Measurements from ENCODE around the gene CNDP2. TPM values are rescaled to one million over a fixed set of nuclear protein-coding genes. Genes with fewer than 3 reads are reported as not detected.

The CNDP2 gene
- total and polyA plus RNA-seq, 2 of the 13 experiments (the other 11 are each of a cell fraction or from before 2014, with no cell fraction given) = 64.7 to 80.8 TPM

DNA sequence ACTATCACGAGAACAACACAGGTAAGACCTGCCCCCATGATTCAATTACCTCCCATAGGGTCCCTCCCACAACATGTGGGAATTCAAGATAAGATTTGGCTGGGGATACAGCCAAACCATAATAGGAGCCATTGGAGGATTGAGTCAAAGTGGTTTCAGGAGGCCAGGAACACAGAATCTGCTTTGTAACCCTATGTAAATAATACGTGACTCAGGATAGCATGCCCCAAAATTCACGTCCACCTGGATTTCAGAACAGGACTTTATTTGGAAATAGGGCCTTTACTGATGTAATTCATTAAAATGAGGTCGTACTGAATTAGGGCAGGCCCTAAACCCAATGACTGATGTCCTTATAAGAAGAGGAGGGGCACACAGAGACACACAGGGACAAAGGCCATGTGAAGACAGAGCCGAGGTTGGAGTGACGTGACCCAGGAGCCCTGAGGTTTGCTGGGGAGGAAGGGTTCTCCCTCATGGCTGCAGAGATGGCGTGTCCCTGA, 16.0 kb upstream of the CNDP2 start (continued):
- TF ChIP-seq, protein P1, sequence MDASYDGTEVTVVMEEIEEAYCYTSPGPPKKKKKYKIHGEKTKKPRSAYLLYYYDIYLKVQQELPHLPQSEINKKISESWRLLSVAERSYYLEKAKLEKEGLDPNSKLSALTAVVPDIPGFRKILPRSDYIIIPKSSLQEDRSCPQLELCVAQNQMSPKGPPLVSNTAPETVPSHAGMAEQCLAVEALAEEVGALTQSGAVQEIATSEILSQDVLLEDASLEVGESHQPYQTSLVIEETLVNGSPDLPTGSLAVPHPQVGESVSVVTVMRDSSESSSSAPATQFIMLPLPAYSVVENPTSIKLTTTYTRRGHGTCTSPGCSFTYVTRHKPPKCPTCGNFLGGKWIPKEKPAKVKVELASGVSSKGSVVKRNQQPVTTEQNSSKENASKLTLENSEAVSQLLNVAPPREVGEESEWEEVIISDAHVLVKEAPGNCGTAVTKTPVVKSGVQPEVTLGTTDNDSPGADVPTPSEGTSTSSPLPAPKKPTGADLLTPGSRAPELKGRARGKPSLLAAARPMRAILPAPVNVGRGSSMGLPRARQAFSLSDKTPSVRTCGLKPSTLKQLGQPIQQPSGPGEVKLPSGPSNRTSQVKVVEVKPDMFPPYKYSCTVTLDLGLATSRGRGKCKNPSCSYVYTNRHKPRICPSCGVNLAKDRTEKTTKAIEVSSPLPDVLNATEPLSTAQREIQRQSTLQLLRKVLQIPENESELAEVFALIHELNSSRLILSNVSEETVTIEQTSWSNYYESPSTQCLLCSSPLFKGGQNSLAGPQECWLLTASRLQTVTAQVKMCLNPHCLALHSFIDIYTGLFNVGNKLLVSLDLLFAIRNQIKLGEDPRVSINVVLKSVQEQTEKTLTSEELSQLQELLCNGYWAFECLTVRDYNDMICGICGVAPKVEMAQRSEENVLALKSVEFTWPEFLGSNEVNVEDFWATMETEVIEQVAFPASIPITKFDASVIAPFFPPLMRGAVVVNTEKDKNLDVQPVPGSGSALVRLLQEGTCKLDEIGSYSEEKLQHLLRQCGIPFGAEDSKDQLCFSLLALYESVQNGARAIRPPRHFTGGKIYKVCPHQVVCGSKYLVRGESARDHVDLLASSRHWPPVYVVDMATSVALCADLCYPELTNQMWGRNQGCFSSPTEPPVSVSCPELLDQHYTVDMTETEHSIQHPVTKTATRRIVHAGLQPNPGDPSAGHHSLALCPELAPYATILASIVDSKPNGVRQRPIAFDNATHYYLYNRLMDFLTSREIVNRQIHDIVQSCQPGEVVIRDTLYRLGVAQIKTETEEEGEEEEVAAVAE (CRISPR knock-in tag; IDR thresholded peaks at IDR 0.05; ENCODE audit: borderline replicate concordance) = peak; percentile 94

DNA sequence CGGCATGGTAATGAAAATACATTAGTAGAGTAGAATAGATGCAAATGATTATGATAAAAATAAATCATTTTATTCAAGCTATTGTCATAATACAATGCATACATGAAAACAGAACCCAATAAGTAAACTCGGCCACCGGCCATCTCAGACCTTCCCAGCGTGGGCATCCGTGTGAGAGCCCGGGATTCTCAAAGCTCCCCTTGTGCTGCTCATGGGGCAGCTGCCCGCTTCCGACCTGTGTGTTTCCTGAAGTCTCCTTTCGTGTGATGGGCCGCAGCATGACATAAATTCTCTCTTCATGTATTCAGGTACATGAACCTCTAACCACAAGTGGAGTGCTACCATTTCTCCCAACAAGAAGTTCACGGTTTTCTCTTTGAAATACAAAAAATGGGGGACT, 13.5 kb upstream of the CNDP2 start:
- ATAC-seq = no peak
- Histone ChIP-seq H3K36me3 (replicated peaks in 1 of 2; ENCODE audit: control insufficient read depth in 1 of 2, insufficient read depth in 2 of 2, low read length in 2 of 2) (no peaks in the 10 kb centered on the region), H3K4me2 (ENCODE audit: low read depth, low read length) (no peak overlapping the region), H3K27ac (ENCODE audit: extremely low read length, insufficient read depth, low read length) (no peak overlapping the region), H3K9ac (ENCODE audit: insufficient read depth, low read depth, low read length) (no peak overlapping the region), H3K9me3 (ENCODE audit: low read length) (no peaks in the 10 kb centered on the region), H3K4me3 (replicated peaks in 1 of 3; ENCODE audit: insufficient read depth in 1 of 3, low read depth in 2 of 3, low read length in 3 of 3) (no peak overlapping the region), H3K27me3 (ENCODE audit: control insufficient read depth in 1 of 2, insufficient read depth in 2 of 2, low read length in 2 of 2) (0 out of 5 replicates have a peak, but pooled peaks cover 0 to 1% of the 10 kb centered on the region in 2 experiments), H4K20me1 (ENCODE audit: insufficient read depth, low read length) (no peaks in the 10 kb centered on the region), H2AFZ (ENCODE audit: low read length) (no peak overlapping the region), H3K79me2 (ENCODE audit: insufficient read depth, low read length) (no peaks in the 10 kb centered on the region), H3K4me1 (ENCODE audit: insufficient read depth, low read length) (peaks cover 49% of the 10 kb centered on the region)
- ChIA-PET POLR2A (interaction anchor here (2.4 kb wide), 1 partner anchor 13 kb away, joined by 7 read pairs; the partner anchor contains the start of gene CNDP2), CTCF (ENCODE audit: low intra/inter-chr PET ratio, low total read pairs) (no interaction called here)
- in situ Hi-C loops (cut with HindIII; ENCODE audit: extremely low pct_ligation_motif_present, low pct_unique_long_range_greater_than_20kb) (loop anchor here (25.0 kb wide), 1 partner anchor 295 kb away; no protein-coding TSS in a partner anchor), intact Hi-C loops (cut with micrococcal nuclease; ENCODE audit: unreplicated experiment) (no loop called here)
- no TSS peak for BruUV-seq (replicated peaks)
- FAIRE-seq = no peak
- 76% methylated on average over 11 of the region's 11 CpGs for WGBS (ENCODE audit: low lambda C conversion rate)
- DNase-seq (ENCODE audit: low spot score) = no peak
- no peak for TF ChIP-seq ZNF138 (CRISPR knock-in tag; IDR thresholded peaks at IDR 0.05; ENCODE audit: low read depth)
- TF ChIP-seq, protein P2, sequence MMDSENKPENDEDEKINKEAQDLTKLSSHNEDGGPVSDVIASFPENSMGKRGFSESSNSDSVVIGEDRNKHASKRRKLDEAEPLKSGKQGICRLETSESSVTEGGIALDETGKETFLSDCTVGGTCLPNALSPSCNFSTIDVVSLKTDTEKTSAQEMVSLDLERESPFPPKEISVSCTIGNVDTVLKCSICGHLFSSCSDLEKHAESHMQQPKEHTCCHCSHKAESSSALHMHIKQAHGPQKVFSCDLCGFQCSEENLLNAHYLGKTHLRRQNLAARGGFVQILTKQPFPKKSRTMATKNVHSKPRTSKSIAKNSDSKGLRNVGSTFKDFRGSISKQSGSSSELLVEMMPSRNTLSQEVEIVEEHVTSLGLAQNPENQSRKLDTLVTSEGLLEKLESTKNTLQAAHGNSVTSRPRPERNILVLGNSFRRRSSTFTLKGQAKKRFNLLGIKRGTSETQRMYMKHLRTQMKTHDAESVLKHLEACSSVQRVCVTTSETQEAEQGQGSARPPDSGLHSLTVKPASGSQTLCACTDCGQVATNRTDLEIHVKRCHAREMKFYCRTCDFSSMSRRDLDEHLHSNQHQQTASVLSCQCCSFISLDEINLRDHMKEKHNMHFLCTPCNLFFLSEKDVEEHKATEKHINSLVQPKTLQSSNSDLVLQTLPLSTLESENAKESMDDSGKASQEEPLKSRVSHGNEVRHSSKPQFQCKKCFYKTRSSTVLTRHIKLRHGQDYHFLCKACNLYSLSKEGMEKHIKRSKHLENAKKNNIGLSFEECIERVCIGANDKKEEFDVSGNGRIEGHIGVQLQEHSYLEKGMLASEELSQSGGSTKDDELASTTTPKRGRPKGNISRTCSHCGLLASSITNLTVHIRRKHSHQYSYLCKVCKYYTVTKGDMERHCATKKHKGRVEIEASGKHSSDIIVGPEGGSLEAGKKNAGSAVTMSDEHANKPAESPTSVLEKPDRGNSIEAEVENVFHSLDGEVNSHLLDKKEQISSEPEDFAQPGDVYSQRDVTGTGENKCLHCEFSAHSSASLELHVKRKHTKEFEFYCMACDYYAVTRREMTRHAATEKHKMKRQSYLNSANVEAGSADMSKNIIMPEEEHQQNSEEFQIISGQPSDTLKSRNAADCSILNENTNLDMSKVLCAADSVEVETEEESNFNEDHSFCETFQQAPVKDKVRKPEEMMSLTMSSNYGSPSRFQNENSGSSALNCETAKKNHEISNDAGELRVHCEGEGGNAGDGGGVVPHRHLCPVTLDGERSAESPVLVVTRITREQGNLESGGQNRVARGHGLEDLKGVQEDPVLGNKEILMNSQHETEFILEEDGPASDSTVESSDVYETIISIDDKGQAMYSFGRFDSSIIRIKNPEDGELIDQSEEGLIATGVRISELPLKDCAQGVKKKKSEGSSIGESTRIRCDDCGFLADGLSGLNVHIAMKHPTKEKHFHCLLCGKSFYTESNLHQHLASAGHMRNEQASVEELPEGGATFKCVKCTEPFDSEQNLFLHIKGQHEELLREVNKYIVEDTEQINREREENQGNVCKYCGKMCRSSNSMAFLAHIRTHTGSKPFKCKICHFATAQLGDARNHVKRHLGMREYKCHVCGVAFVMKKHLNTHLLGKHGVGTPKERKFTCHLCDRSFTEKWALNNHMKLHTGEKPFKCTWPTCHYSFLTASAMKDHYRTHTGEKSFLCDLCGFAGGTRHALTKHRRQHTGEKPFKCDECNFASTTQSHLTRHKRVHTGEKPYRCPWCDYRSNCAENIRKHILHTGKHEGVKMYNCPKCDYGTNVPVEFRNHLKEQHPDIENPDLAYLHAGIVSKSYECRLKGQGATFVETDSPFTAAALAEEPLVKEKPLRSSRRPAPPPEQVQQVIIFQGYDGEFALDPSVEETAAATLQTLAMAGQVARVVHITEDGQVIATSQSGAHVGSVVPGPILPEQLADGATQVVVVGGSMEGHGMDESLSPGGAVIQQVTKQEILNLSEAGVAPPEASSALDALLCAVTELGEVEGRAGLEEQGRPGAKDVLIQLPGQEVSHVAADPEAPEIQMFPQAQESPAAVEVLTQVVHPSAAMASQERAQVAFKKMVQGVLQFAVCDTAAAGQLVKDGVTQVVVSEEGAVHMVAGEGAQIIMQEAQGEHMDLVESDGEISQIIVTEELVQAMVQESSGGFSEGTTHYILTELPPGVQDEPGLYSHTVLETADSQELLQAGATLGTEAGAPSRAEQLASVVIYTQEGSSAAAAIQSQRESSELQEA (CRISPR knock-in tag; IDR thresholded peaks at IDR 0.05; ENCODE audit: not compliant biosample characterization) = no peak
- TF ChIP-seq DMAP1 (CRISPR knock-in tag; IDR thresholded peaks at IDR 0.05) = no peak
- no peak for TF ChIP-seq ZNF607 (CRISPR knock-in tag; IDR thresholded peaks at IDR 0.05; ENCODE audit: borderline replicate concordance)
- no peak for TF ChIP-seq MBNL3 (CRISPR knock-in tag; conservative IDR thresholded peaks at IDR 0.05)
- TF ChIP-seq CHD2 (IDR thresholded peaks at IDR 0.05; ENCODE audit: low read depth, low read length) = no peak
- TF ChIP-seq ZNF557 (CRISPR knock-in tag; IDR thresholded peaks at IDR 0.05) = no peak
- no peak for TF ChIP-seq ZNF546 (CRISPR knock-in tag; conservative IDR thresholded peaks at IDR 0.05)
- no peak for TF ChIP-seq ZSCAN25 (CRISPR knock-in tag; IDR thresholded peaks at IDR 0.05)
- TF ChIP-seq ZNF329 (CRISPR knock-in tag; IDR thresholded peaks at IDR 0.05; ENCODE audit: low read depth) = no peak

Measured in HepG2 (cell line).